ENCODE results near the gene WDR70. TPM values are rescaled to one million over a fixed set of nuclear protein-coding genes. Genes with fewer than 3 reads are reported as not detected.

The WDR70 gene
- total and polyA plus RNA-seq, 2 donors (not counting 1 experiment from before 2014, with no cell fraction given), result 31.4 to 34.0 TPM

DNA sequence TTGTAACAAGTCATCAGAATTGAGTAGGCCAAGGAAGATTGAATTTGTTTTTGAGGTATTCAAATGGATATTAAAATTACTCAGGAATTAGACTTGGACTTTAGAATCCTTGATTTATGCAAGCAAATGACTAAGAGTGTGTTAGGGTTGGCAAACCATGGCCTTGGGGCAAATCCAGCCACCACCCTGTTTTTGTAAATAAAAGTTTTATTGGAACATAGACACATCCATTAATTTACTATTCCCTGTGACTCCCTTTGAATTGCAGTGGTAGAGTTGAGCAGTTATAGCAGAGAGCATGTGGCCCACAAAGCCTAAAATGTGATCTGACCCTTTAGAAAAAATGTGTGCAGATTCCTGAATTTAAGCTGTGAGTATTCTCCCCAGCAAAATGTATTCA, 115.6 kb downstream of the WDR70 start:
- Histone ChIP-seq H3K4me2 (ENCODE audit: extremely low read depth, insufficient read depth, low read length) (no peak overlapping the region), H2AFZ (ENCODE audit: low read length) (no peak overlapping the region), H3K9me3 (ENCODE audit: control insufficient read depth, insufficient read depth, low read depth, low read length) (no peaks in the 10 kb centered on the region), H3K27ac (ENCODE audit: insufficient read depth, low read length) (no peak overlapping the region), H3K4me1 (ENCODE audit: control insufficient read depth, extremely low read depth, insufficient read depth, low read length) (peaks cover 4% of the 10 kb centered on the region), H3K4me3 (replicated peaks in 1 of 4; ENCODE audit: control extremely low read depth in 1 of 4, insufficient read depth in 1 of 4, low read depth in 3 of 4, low read length in 4 of 4) (no peak overlapping the region), H3K9ac (ENCODE audit: insufficient read depth, low read length) (no peak overlapping the region), H3K79me2 (ENCODE audit: control insufficient read depth, insufficient read depth, low read length) (no peaks in the 10 kb centered on the region), H4K20me1 (ENCODE audit: control insufficient read depth, extremely low read depth, insufficient read depth, low read length) (no peaks in the 10 kb centered on the region), H3K27me3 (ENCODE audit: control insufficient read depth, insufficient read depth, low read length) (no peaks in the 10 kb centered on the region), H3K36me3 (ENCODE audit: control insufficient read depth, insufficient read depth, low read length) (no peaks in the 10 kb centered on the region)
- DNase-seq (ENCODE audit: low read depth in 2 of 2), result peak; percentile 6 to 9
- TF ChIP-seq, protein P1, sequence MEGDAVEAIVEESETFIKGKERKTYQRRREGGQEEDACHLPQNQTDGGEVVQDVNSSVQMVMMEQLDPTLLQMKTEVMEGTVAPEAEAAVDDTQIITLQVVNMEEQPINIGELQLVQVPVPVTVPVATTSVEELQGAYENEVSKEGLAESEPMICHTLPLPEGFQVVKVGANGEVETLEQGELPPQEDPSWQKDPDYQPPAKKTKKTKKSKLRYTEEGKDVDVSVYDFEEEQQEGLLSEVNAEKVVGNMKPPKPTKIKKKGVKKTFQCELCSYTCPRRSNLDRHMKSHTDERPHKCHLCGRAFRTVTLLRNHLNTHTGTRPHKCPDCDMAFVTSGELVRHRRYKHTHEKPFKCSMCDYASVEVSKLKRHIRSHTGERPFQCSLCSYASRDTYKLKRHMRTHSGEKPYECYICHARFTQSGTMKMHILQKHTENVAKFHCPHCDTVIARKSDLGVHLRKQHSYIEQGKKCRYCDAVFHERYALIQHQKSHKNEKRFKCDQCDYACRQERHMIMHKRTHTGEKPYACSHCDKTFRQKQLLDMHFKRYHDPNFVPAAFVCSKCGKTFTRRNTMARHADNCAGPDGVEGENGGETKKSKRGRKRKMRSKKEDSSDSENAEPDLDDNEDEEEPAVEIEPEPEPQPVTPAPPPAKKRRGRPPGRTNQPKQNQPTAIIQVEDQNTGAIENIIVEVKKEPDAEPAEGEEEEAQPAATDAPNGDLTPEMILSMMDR (conservative IDR thresholded peaks at IDR 0.05 in 1 of 2, IDR thresholded peaks at IDR 0.05 in 1 of 2; ENCODE audit: low read depth in 1 of 2, low read length in 2 of 2), result no peak
- no peak for TF ChIP-seq EZH2 (IDR thresholded peaks at IDR 0.05; ENCODE audit: low read length, missing control alignments)

DNA sequence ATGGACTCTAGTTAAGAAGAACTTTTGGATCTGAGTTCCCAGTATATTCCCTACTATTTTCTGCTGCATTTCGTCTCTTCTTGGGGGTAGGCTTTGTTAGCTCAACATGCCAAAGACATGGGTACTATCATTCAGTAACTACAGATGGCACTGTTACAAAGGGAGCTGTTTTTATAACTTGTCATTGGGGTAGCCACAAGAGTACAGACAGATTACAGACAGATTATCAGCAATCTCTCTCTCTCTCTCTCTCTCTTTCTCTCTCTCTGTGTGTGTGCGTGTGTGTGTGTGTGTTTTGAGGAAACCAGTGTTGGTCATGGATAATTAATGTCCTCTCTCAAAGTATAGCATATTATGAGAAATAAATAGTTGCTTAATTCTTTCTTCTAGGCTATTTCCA, 116.1 kb downstream of the WDR70 start:
- no peak overlapping the region for H3K4me3 ChIP-seq (replicated peaks in 1 of 4; ENCODE audit: control extremely low read depth in 1 of 4, insufficient read depth in 1 of 4, low read depth in 3 of 4, low read length in 4 of 4)
- DNase-seq (ENCODE audit: low read depth in 2 of 2), result peak; percentile 49 to 69
- no peak overlapping the region for H3K4me2 ChIP-seq (ENCODE audit: extremely low read depth, insufficient read depth, low read length)
- no peak overlapping the region for H2AFZ ChIP-seq (ENCODE audit: low read length)
- no peaks in the 10 kb centered on the region for H3K36me3 ChIP-seq (ENCODE audit: control insufficient read depth, insufficient read depth, low read length)
- no peak overlapping the region for H3K27ac ChIP-seq (ENCODE audit: insufficient read depth, low read length)
- H3K4me1 ChIP-seq (ENCODE audit: control insufficient read depth, extremely low read depth, insufficient read depth, low read length), result peaks cover 4% of the 10 kb centered on the region
- H3K27me3 ChIP-seq (ENCODE audit: control insufficient read depth, insufficient read depth, low read length), result no peaks in the 10 kb centered on the region
- no peaks in the 10 kb centered on the region for H3K79me2 ChIP-seq (ENCODE audit: control insufficient read depth, insufficient read depth, low read length)
- no peak overlapping the region for H3K9ac ChIP-seq (ENCODE audit: insufficient read depth, low read length)
- no peaks in the 10 kb centered on the region for H3K9me3 ChIP-seq (ENCODE audit: control insufficient read depth, insufficient read depth, low read depth, low read length)
- no peaks in the 10 kb centered on the region for H4K20me1 ChIP-seq (ENCODE audit: control insufficient read depth, extremely low read depth, insufficient read depth, low read length)
- TF ChIP-seq, protein P1 (conservative IDR thresholded peaks at IDR 0.05 in 1 of 2, IDR thresholded peaks at IDR 0.05 in 1 of 2; ENCODE audit: low read depth in 1 of 2, low read length in 2 of 2), result peak in 1 of 2 donors; percentile 29
- TF ChIP-seq EZH2 (IDR thresholded peaks at IDR 0.05; ENCODE audit: low read length, missing control alignments), result no peak

DNA sequence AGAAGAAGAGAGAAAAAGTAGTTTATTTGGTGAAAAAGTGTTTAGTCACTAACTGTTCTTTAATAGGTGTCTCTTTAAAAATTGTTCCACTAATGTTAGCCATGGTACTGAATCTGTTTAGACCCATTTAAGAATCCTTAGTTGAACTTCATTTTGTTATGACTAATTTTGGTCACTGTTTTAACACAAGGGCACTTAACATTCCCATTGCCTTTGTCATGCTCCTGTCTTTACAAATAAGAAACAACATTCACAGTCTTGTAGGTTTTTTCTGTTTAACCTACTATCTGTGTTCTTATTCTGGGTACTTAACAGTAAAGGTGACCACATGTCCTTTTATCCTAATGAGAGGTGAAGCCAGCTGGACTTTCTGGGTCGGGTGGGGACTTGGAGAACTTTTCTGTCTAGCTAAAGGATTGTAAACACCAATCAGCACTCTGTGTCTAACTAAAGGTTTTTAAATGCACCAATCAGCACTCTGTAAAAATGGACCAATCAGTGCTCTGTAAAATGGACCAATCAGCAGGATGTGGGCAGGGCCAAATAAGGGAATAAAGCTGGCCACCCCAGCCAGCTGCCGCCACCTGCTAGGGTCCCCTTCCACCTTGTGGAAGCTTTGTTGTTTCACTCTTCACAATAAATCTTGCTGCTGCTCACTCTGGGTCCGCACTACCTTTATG, 116.7 kb downstream of the WDR70 start:
- no peak overlapping the region for H2AFZ ChIP-seq (ENCODE audit: low read length)
- no peaks in the 10 kb centered on the region for H3K27me3 ChIP-seq (ENCODE audit: control insufficient read depth, insufficient read depth, low read length)
- no peak overlapping the region for H3K4me2 ChIP-seq (ENCODE audit: extremely low read depth, insufficient read depth, low read length)
- no peak for TF ChIP-seq EZH2 (IDR thresholded peaks at IDR 0.05; ENCODE audit: low read length, missing control alignments)
- TF ChIP-seq, protein P1 (conservative IDR thresholded peaks at IDR 0.05 in 1 of 2, IDR thresholded peaks at IDR 0.05 in 1 of 2; ENCODE audit: low read depth in 1 of 2, low read length in 2 of 2), result no peak
- peak; percentile 62 to 94 for DNase-seq (ENCODE audit: low read depth in 2 of 2)
- no peaks in the 10 kb centered on the region for H3K36me3 ChIP-seq (ENCODE audit: control insufficient read depth, insufficient read depth, low read length)
- no peaks in the 10 kb centered on the region for H3K79me2 ChIP-seq (ENCODE audit: control insufficient read depth, insufficient read depth, low read length)
- H3K4me3 ChIP-seq (replicated peaks in 1 of 4; ENCODE audit: control extremely low read depth in 1 of 4, insufficient read depth in 1 of 4, low read depth in 3 of 4, low read length in 4 of 4), result no peak overlapping the region
- no peak overlapping the region for H3K9ac ChIP-seq (ENCODE audit: insufficient read depth, low read length)
- H3K27ac ChIP-seq (ENCODE audit: insufficient read depth, low read length), result no peak overlapping the region
- no peaks in the 10 kb centered on the region for H4K20me1 ChIP-seq (ENCODE audit: control insufficient read depth, extremely low read depth, insufficient read depth, low read length)
- H3K9me3 ChIP-seq (ENCODE audit: control insufficient read depth, insufficient read depth, low read depth, low read length), result no peaks in the 10 kb centered on the region
- peaks cover 4% of the 10 kb centered on the region for H3K4me1 ChIP-seq (ENCODE audit: control insufficient read depth, extremely low read depth, insufficient read depth, low read length)

All from fibroblast of lung (primary cell).